GM08714 (cell line): ENCODE data around the gene MICOS13.

ENCODE experiments used
- H3K4me3 ChIP-seq: fragments of 200-500 bp; sonication (Bioruptor generic); 2 replicates; pipeline ENCODE4 v1.5.1; 2014; ENCODE audit warnings: mild to moderate bottlenecking, low read length, inconsistent platforms
- ZNF274 ChIP-seq: IDR thresholded peaks from 2 replicates; pipeline ENCODE4 v1.6.1; 2012; ENCODE audit warnings: mild to moderate bottlenecking, low read depth, low read length

MICOS13 gene

GRCh38 chr19:5674714-5675113 lies 5.6 kb downstream of the MICOS13 start:
- no peak for TF ChIP-seq ZNF274
- H3K4me3 ChIP-seq: no peak overlapping the region

- no peak overlapping the region for H3K4me3 ChIP-seq
- no peak for TF ChIP-seq ZNF274
These were observed 6.6 kb downstream of the MICOS13 start for GRCh38 chr19:5673752-5674151.

- H3K4me3 ChIP-seq: no peak overlapping the region
- TF ChIP-seq ZNF274: no peak
These were observed 7.4 kb downstream of the MICOS13 start for GRCh38 chr19:5672708-5673459.

- no peak for TF ChIP-seq ZNF274
- no peak overlapping the region for H3K4me3 ChIP-seq
These were observed 8.7 kb downstream of the MICOS13 start for GRCh38 chr19:5671600-5671999.

GRCh38 chr19:5669212-5669611 lies 11.1 kb downstream of the MICOS13 start:
- no peak overlapping the region for H3K4me3 ChIP-seq
- no peak for TF ChIP-seq ZNF274

- no peak for TF ChIP-seq ZNF274
- H3K4me3 ChIP-seq: no peak overlapping the region
These were observed 12.5 kb downstream of the MICOS13 start for GRCh38 chr19:5667751-5668271.

GRCh38 chr19:5666921-5667610 lies 13.2 kb downstream of the MICOS13 start:
- no peak for TF ChIP-seq ZNF274
- no peak overlapping the region for H3K4me3 ChIP-seq

GRCh38 chr19:5665781-5666513 lies 14.4 kb downstream of the MICOS13 start:
- no peak overlapping the region for H3K4me3 ChIP-seq
- no peak for TF ChIP-seq ZNF274

GRCh38 chr19:5664515-5664914 lies 15.8 kb downstream of the MICOS13 start:
- TF ChIP-seq ZNF274: no peak
- no peak overlapping the region for H3K4me3 ChIP-seq

GRCh38 chr19:5663904-5664303 lies 16.4 kb downstream of the MICOS13 start:
- no peak overlapping the region for H3K4me3 ChIP-seq
- no peak for TF ChIP-seq ZNF274

- H3K4me3 ChIP-seq: no peak overlapping the region
These were observed 18.8 kb downstream of the MICOS13 start for GRCh38 chr19:5661483-5661882.

GRCh38 chr19:5655412-5655811 lies 24.9 kb downstream of the MICOS13 start:
- no peak overlapping the region for H3K4me3 ChIP-seq
- no peak for TF ChIP-seq ZNF274

More at GRCh38 chr19:5661483-5661882, 18.8 kb downstream of the MICOS13 start:
- TF ChIP-seq ZNF274: no peak

- no peak overlapping the region for H3K4me3 ChIP-seq
- no peak for TF ChIP-seq ZNF274
These were observed 25.4 kb downstream of the MICOS13 start for GRCh38 chr19:5654931-5655330.

- TF ChIP-seq ZNF274: no peak
- no peak overlapping the region for H3K4me3 ChIP-seq
These were observed 28.1 kb downstream of the MICOS13 start for GRCh38 chr19:5652261-5652660.
